Stimulated activated CD4-positive, alpha-beta T cell treated with anti-CD3 and anti-CD28 coated beads, Interleukin-15, amount 100 ng/mL, for 24 hours (primary cell): ENCODE data around the gene DMAC2L.
"Not testable (repeated sequence)": the region's sequence is repeated elsewhere in the genome, so short reads cannot be mapped to it uniquely, and the experiment has no call there.

ENCODE experiments used
- DNase-seq: peaks from one replicate; pipeline ENCODE4 v3.0.0-alpha.2; 2020

DMAC2L gene

DNA sequence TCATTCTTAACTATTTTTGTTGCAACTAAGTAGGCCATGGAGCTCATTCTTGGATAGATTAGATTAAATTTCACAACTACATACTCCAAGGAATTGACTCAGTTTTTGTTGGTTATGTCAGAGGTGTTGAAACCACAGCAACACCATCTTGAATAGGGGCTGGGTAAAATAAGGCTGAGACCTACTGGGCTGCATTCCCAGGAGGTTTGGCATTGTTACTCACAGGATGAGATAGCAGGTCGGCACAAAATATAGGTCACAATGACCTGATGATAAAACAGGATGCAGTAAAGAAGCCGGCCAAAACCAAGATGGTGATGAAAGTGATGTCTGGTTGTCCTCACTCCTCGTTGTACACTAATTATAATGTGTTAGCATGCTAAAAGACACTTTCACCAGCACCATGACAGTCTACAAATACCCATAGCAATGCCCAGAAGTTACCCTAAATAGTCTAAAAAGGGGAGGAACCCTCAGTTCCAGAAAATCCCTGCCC lies 20.9 kb downstream of the DMAC2L start:
- DNase-seq, result no peak

DNA sequence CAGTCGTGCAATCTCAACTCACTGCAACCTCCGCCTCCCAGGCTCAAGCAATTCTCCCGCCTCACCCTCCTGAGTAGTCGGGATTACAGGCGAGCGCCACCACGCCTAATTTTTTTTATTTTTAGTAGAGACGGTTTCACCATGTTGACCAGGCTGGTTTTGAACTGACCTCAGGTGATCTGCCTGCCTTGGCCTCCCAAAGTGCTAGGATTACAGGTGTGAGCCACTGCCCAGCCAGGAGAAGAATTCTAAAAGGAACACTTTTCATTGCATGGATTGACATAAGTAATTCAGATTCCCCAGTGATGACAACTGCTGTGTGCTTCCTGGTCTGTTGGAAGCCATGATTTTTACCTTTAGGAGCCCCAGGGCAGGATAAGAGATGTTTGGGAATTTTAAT lies 22.1 kb downstream of the DMAC2L start:
- DNase-seq, result no peak

DNA sequence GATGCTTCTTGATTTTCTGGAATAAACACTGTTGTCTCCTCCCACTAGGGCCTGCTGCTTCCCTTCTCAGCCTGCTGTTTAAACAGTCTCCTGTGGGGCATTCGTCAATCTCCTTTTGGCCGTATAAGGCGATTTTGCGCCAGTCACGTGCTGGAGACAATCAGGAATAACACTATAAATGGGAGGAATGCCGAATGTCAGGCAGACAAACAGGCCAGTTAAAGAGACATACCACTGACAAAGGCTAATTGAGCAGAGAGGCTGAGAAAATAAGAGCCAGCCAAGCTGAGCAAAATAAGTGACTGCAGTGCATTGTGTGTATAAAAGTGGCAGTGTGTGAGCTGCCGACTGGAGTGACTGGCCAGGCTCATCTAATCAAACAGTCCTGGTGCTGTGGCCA lies 23.3 kb downstream of the DMAC2L start:
- DNase-seq, result no peak

DNA sequence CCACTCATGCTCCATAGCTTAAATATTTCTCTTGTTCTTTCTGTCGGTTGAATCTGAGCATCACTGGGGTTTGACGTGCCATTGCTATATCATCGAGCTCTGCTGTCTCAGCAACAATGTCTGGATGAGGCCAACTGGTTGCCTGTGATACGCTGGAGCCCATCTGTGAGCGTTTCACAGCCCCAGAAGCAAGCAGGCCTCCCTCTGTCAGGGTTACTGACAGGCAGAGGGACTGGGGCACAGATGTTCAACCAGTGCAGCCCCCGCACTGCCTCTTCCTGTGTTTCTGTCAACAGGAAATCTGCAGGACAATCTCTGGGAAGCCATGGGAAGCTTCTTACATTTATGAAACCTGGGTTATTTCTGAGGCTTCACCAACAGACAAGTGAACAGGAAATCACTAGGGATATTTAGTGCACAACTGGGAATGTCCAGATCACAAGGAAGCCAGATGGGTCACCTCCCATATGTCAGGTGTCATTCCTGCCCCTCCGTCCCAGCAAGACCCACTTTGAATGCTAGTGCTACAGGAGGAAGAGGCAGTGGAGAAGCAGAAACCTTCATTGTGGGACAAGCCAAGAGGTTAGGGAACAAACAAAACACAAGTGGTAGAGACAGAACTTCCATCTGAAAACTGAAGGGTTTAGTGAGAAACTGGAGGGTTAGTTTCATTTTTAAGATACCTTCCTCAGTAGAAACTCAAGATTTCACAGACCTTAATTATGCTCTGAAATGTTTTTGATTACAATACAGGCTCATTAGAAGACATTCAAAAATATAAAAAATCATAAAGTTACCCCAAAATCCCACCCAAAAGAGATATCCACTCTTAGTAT lies 24.1 kb downstream of the DMAC2L start:
- no peak for DNase-seq

DNA sequence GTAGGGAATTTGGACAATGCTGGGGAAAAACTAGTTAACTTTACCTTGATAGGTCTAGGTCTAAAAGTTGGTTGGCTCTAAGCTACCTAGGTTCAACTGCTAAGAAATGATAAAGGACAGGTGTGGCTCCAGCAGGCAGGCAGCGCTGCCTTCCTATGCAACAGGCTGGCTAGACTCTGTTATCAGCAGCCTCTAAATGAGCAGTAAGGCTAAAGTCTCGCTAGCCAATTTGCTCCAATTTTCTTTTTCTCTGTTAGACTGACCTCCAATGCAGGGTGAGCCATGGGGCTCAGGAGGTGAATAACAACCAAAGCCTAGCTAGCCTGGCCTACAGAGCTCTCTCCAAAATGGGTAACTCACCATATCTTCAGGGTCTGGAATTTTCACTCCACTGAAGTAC lies 26.5 kb downstream of the DMAC2L start:
- no peak for DNase-seq

DNA sequence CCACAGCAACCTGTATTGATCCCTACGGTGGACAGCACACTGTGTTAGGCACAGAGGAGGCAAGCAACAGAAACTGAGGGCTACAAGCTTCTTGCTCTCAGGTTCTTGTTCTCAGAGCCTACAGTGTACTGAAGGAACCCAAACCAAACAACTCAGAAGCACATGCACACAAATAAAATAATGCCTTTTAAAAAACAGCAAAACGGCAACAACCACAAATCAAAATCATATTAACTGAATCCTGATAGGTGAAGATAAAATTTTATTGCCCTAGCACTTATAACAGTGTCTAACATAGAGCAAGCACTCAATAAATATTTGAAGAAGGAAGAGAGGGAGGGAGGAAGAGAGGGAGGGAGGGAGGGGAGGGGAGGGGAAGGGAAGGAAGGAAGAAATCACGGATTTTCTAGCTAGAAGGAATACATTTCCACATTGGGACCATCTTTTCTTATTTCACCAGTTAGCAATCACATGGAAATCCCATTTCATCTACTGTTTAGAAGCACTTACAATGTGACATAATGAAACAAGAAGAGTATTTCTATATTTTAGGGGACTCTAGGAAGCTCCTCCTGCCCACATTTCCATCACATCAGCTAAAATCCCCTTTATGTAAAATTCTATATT lies 27.2 kb downstream of the DMAC2L start:
- no peak for DNase-seq

DNA sequence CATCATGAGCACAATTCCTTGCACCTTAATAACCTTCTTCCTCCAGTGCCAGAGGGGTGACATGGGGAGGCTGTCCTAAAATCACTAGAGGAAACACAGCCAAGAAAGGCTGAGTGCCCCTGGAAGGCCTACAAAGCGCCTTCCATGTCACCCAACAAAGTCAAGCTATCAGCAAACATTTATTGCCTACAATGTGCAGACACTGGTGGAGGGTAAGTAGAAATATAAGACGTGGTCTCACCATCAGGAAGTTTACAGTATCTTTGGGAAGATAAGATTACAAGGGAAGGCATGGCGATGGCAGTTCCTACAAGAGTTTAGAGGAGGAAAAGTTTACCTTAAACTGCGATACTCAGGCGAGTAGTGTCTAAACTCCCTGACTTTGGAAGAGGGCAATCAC lies 27.9 kb downstream of the DMAC2L start:
- no peak for DNase-seq

DNA sequence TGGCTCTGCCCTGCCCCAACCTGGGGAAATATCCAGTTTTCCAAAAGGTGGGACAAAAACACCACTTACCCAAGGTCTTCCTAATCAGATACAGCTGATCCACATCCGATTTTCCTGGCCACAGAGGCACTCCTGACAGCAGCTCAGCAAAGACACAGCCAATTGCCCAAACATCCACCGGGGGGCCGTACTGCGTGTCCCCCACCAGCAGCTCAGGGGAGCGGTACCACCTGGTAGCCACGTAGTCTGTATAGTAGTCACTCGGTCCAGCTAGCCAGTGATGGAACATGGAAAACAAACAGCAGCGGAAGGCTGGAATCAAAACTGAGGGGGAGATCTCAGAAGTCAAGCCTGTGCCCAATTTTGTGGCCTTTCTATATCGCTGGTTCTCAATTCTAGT lies 28.8 kb downstream of the DMAC2L start:
- no peak for DNase-seq

DNA sequence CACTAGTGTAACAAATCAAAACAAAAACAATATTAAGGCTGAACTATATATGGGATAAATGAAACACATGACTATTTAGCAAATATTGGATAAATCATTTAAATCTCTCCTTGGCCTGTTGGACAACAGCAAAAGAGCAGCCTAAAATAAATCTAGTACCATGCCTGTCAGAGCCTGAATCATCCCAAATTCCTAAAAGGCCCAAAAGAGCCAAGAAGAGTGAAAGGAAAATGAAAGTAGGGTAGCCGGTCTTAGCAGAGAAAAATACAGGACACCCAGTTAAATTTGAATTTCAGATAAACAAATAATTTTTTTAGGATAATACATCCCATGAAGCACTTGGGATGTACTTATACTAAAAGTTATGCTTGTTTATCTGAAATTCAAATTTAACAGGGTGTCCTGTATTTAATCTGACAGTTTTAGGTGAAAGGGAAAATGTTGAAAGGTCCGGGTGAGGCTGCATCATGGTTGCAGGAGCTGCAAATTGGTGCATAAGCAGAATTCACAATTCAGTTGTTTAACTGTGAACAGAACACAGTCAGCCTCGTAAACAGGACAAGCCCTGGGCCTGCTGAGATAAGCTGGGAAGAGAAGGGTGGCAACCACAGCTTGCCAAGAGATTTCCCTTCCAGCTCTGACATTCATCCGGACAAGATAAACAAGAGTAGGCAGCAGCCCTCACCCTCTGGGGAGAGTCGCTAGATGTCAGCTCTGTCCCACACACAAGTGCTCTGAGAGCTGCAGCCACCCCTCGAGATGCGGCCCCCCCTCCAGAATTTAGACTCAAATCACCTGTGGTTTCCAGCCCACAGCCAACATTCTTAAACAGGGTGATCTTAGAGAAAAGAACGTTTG lies 30.3 kb downstream of the DMAC2L start:
- peak; percentile 55 for DNase-seq

DNA sequence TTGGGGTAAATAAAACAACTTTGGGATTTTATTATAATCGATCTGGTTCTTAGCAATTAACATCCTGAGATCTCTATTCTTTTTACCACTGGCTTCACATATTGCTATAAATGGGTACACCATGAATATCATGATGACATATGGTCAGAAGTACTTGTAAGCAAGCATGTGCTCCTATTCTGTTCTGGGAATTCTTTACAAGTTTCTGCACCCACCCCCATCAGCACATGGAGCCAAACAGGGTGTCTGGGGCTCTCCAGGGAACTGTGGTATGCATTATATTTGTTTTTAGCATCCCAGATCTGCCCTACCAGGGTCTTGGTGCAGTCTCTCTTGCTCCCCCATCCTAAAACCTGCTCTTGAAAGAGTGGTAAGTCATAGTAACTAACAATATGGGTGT lies 31.3 kb downstream of the DMAC2L start:
- no peak for DNase-seq

DNA sequence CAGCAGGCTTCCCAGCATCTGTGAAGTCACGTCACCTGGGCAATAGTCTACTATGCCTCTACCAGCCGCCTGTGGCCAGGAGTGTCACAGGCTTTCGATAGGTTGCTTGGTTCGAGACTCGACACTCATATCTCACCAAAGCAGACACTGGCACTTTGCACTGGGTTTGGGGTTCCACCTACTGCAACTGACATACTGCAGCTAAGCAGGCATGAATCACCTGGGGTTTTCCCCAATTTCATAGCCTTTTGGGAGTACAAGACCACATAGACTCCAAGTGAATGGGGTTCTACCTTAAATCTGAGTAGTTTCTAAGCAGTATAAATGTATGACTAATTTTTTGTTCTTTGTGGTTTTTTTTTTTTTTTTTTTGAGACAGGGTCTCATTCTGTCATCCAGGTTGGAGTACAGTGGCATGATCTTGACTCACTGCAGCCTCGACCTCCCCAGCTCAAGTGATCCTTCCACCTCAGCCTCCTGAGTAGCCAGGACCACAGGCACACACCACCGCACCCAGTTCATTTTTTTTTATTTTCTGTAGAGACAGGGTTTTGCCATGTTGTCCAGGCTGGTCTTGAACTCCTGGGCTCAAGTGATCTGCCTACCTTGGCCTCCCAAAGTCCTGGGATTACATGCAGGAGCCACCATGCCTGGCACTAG lies 32.1 kb downstream of the DMAC2L start:
- DNase-seq, result peak; percentile 85

DNA sequence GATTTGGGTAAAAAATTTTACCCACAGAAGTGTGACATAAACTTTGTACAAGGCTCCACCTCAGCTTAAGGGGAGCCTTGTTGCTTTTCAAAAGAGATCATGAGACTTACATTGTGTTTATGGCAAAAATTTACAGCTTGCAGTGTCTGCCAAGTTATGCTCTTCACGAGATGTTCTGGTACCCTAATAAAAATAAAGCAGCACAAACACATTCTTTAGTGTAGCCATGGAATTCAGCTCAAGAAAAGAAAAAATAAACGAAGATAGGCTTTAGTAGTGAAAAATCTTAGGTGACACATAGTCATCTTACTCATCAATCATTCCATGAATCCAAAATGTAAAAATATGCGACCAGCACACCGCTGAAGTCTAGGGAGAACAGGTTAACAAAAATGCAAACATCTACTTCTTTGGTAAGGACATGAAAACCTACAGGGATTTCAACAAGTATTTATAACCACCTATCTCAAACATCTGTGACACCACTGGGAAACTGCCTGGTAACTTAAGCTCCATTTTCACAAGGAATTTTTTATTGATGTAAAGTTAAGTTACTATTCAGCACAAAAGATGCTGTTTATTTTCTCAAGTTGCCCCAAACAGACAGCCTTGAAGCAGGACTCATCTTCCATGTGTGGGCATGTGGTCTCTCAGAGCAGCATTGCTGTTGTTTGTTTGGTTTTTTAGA lies 32.9 kb downstream of the DMAC2L start:
- no peak for DNase-seq

DNA sequence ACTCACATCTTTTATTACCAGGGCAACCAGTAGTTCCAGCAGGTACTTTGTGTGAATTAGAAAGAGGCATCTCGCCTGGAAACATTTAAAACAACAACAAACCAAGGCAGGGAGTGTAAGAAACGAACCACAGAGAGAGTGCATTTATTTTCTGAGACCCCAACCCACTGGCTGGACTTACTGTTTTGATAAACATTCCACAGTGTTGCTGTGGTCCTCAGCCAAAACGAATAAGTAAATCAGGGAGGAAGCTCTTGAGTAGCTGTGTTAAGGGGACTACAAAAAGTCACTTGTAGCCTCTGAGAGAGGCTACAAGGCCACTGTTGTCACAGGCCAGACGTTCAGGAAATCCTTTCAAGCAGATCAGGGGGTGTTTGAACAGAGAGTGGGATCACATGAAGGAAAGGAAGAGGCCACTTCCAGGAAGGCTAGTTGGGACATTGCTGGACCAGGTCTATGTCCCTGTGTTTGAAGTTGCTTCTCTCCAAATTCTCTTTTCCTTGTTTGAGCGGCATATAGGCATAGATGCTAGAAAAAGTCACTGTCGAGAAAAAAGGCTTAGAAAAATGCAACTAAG lies 33.8 kb downstream of the DMAC2L start:
- no peak for DNase-seq

DNA sequence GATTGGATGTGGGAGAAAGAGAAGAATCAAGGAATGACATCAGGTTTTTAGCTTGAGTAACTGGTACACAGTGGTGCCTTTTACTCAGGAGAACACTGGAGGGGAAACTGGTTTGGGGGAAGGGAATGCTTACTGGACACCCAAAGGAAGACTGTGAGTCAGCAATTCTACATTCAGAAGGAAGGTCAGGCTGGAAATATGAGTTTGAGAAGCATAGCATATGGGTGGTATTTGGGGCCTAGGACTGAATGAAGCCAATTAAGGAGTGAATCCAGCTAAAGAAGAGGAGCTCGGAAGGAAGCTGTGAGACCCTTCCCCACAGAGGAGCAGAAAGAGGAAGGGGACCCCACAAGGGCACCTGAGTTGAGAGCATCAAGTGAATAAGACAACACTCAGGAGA lies 35.4 kb downstream of the DMAC2L start:
- no peak for DNase-seq

DNA sequence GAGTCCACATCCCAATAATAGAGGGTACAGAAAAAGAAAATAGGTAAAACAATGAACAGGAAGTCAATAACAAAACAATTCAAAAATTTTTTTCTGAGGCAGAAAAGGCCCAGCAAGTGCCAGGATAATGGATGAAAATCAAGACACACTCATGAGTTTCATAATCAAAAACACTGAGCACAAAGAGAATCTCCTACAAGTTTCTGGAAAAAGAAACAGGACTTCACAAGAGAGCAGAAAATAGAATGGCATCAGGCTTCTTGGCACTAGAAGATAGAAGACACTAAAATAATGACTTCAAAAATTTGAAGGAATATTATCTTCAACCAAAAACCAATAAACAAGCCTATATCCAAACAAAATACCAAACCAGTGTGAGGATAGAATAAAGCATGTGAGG lies 36.8 kb downstream of the DMAC2L start:
- no peak for DNase-seq

DNA sequence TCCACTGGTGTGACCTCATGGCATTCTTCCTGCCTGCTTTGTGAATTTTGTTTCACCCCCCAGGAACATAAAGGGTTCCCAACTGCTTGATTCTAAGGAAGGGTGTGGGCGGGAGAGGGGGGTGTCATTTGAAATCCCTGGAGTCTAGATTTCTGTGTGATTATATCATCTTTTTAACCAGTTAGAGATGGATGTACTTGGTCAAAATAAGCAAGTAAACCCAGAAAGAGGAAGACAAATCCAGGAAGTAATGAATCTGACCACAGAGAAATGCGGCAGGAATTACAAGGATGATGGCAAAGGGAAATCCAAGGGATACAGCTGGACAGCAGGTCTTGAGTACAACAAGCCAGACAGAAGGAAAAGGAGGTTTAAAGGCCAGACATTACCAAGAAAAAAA lies 38.9 kb downstream of the DMAC2L start:
- no peak for DNase-seq

DNA sequence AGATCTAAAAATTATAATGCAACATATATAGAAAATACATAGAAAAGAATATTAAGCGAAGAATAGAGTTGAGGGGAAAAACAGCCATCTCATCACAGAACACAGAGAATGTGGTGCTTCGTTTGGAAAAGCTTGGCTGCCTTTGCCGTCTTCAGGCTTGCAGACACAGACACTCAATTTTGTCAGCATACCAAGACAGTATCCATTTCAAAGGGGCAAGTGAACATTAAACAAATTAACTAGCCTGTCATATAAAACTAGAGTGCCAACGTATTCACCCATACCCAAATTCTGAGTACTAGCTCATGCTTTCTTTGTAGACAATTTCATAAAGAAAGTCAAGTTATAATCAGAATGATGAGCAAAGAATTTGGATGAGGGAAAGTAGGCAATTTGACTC lies 40.5 kb downstream of the DMAC2L start:
- DNase-seq, result no peak

DNA sequence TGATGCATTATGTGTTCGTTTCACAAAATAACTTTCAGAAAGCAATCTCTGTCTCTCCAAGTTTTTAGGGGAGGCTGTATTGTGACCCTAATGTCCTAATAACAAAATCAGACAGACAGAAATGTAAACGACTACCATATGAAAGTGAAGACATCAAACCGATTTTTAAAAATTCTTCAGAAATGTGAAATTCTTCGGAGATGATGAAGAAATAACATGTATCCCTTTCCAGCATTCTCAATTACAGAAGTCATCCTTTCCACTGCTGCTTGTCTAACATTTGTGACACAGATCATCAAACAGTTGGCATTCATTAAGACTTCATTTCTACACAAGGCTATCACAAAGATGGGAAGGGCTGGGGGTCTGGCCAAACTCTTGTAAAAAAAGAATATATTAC lies 41.0 kb downstream of the DMAC2L start:
- DNase-seq, result no peak

DNA sequence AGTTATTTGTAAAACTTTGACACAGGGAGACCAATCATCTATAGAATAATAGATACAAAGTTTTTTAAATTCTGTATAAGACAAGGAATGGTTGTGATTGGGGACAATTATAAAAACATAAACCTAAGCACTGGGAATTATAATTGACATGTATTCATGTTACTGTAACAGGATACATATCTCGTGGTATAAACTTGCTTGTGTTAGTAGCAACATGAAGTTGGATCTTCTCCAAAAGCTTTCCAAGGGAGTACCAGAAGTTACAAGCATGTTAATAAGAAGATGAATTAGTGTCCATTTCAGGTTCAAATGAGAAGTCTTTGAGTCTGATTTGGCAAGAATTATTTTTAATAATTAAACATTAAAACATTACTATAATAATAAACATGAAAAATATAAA lies 42.4 kb downstream of the DMAC2L start:
- no peak for DNase-seq

DNA sequence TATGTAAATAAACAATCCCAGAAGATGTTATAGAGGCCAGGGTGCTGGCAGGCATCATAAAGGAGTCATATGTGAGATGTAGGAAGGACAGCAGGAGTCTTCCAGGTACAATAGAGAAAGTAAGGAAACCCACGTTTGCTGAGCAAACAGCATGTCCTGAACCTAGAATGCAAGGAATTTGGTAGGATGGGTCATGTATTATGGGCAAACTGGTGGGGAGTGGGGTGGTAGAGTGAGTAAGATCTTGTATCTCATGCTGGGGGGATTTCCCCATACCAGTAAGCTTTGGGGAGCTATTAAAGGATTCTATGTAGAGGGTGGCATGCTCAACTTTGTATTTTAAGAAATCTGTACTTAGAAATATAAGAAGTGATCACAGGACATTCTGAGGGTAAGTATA lies 43.6 kb downstream of the DMAC2L start:
- no peak for DNase-seq

DNA sequence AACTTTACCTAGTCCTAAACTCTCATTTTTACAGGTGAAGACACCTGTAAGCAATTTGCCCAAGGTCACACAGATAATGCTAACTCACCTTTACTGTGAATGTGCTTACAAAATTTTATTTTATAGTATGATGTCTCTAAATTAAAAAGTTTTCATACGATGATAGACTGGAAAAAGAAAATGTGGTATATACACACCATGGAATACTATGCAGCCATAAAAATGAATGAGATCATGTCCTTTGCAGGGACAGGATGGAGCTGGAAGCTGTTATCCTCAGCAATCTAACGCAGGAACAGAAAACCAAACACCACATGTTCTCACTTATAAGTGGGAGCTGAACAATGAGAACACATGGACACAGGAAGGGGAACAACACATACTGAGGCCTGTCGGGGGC lies 44.2 kb downstream of the DMAC2L start:
- DNase-seq, result not testable (repeated sequence)

DNA sequence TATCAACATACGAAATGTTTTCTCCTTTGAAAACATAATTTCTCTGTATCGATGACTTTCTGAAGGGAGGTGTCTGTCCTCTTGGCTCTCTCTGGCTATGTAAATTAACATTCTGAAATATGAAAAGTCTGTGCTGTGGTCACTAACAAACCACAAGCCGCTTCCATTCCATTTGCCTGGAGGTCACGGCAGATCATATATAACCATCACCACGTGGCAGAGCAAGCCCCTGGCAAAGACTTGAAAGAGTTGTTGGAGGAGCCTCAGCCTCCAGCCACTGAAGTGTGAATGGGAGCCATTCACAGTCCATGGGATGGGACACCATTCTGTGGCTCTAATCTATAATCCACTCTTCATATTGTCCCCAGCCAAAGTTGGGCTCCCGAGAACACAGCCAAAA lies 45.0 kb downstream of the DMAC2L start:
- DNase-seq, result no peak
